CD4-positive, alpha-beta T cell treated with Interleukin-10 for 1 hour (primary cell): Measurements from ENCODE around the gene RGS7.
"Not testable (repeated sequence)": the region's sequence is repeated elsewhere in the genome, so short reads cannot be mapped to it uniquely, and the experiment has no call there.

Experiments
- DNase-seq: peaks from one replicate; pipeline ENCODE4 v3.0.0-alpha.2; 2020

Gene RGS7

GRCh38 chr1:241068359-241068758 lies 288.6 kb downstream of the RGS7 start:
- DNase-seq, result no peak

- no peak for DNase-seq
These were observed 293.7 kb downstream of the RGS7 start for GRCh38 chr1:241063276-241063675.

GRCh38 chr1:241061062-241061461 lies 295.9 kb downstream of the RGS7 start:
- no peak for DNase-seq

GRCh38 chr1:241048622-241049021 lies 308.4 kb downstream of the RGS7 start:
- DNase-seq, result no peak

DNA sequence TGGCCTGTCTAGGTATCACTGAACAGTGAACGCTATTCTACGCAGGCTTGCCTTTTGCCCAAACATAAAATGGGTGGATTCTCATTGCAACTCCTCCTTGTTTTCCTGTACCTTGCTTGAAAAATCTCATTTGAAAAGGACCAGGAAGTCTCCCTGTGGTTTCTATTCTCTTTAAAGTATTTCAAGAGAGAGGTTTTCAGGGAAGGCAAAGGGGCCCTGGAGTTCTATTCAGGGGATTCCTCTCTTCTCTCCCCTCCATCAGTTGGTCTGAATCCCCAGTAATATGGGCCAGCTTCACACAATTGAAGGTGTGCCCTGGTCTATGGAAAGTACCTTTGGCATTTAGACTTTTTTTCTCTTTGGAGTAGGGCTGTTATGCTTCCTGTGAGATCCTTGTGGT lies 311.3 kb downstream of the RGS7 start:
- DNase-seq, result no peak

- no peak for DNase-seq
These were observed 322.6 kb downstream of the RGS7 start for GRCh38 chr1:241034203-241034936.

DNA sequence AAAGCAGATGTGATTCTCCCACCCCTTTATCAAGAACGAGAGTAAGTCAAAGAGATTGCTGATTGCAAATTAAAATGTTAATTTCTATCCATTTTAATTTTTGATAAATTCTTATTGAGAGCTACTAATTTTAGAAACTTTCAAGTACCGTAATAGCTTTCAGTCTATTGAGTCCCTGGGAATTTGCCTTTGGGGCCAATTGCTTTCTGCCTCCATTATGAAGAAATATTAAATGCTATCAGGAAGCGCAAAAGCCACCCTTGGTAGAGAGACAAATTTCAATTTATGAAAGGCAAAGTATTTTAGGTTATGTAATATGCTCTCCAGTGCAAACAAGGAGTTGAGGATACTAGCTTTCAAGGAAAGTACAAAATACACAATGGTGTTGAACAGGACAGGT lies 332.2 kb downstream of the RGS7 start:
- DNase-seq, result no peak

DNA sequence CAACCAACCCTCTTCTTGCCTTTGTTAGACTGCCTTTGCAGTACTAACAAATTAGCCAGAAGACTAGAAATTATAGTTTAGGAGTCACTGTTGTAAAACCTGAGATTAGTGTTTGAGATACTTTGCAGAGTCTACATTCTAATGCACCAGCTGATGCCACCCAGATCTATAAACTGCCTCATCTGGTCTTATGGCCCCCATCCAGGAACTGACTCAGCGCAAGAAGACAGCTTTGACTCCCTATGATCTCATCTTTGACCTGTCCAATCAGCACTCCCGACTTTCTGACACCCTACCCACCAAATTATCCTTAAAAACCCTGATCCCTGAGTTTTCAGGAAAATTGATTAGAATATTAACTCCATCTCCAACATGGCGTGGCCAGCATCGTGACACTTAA lies 334.6 kb downstream of the RGS7 start:
- DNase-seq, result no peak

DNA sequence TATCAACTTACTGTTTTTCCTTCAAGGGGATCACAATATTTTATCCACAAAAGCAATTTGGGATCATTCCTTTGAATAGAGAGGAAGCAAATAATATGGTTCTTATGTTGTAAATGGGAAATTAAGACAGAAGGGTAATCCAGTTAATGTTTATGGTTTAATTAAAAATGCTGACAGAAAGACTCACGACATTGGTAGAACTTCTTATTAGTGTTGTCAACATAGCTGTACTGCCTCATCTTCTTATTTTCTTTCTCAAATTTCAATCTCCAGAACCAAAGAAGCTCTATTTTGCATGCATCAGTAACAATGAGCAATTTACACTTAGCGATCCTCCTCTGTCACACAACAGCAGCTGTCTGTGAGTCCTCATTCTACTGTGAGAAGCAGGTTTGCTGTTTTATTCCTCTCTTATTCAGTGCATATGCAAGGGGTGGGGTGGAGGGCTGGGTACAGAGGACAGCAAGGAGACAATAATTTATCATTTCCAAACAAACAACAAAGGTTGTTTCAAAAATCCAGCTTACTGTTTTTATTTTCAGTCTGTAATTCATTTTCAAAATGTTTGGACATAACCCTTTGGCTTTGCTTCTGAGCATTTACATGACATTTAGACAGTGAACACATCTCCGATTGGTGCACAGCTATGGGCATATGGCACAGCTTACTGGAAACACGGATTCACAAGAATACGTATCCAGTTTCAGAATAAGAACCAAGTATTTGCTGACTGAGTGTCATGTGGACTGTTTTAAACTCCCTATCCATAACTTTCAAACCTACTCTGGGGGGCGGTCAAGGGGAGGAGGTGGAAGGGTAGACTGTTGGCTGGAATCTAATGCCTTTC lies 335.9 kb downstream of the RGS7 start:
- no peak for DNase-seq

GRCh38 chr1:241012708-241013340 lies 344.2 kb downstream of the RGS7 start:
- no peak for DNase-seq

DNA sequence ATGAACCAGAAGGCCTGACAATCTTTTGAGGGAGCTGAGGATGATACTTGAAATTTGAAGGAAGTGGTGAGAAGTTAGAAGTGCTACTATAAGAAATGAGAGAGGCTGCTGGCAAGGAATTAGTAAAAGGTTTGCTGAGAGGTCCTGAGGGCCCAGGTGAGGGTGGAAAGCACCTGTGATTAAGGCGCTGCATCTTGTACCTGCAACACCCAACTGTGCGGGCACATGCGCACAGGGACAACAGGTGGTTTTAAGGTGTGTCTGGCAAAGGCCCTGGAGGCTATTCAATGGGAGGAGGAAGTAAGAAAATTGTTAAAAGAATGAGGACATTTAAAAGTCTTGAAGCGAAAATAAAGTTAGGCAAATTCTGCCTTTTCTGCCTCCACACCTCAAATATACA lies 349.3 kb downstream of the RGS7 start:
- DNase-seq, result no peak

DNA sequence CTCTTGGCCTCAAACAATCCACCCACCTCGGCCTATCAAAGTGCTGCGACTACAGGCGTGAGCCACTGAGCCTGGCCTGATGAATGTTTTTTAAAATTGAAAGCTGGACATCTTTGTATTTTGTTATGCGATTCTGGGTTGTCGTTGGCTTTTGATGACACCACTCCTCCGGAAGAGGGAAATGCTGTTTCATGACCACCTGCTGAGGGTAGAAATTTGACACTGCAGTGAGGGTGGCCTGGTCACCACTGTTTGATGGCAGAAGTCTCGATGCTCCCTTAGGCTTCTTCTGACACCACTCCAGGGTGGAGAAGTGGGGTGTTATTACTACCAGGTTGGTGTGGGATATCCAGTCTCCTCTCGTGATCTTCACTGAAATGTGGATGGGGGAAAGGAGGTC lies 357.2 kb downstream of the RGS7 start:
- DNase-seq, result no peak

GRCh38 chr1:240998441-240999015 lies 358.5 kb downstream of the RGS7 start:
- no peak for DNase-seq

DNA sequence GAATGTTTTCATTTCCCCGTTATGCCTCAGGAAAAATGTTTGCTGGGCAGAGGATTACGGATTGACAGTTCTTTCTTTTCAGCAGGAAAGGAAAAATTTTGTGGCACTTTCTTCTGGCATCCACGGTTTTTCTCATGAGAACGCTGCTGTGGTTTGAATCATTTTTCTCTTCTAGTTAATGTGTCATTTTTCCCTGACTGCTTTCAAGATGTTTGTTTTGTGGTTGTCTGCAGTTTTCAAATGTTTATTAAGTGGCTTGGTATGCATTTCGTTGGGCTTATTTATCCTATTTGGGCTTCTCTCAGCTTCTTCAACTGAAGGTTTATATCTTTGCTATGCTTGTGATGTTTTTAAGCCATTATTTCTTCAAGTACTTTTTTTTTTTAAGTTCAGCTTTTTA lies 359.0 kb downstream of the RGS7 start:
- no peak for DNase-seq

DNA sequence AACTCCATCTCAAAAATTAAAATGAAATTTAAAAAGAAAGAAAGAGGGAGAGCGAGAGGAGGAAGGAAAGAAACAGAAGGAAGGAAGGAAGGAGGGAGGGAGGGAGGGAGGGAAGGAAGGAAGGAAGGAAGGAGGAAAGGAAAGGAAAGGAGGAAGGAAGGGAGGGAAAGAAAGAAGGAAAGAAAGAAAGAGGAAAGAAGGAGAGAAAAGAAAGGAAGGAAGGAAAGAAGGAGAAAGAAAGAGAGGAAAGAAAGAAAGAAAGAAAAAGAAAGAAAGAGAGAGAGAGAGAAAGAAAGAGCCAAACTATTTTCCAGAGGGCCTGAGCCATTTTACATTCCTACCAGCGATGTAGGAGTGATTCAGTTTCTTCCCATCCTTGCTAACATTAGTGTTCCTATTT lies 364.0 kb downstream of the RGS7 start:
- no peak for DNase-seq

- DNase-seq, result no peak
These were observed 365.8 kb downstream of the RGS7 start for GRCh38 chr1:240991230-240991629.

DNA sequence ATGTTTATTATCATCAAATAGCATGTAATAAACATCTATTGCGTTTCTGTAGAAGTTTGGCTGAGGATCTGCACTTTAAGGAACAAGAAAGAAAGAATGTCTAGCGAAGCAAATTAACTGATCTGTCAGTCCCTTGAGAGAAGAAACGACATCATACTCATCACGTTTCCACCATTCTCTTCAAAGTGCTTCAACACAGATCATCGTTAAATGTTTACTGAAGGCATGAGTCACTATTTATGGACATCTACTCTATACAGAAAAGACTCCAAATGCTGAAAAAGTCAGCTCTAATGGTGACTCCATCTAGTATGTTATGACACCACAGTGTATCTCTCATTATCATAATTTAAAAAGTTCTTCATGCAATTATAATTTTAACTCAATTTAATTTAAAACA lies 369.1 kb downstream of the RGS7 start:
- DNase-seq, result no peak

GRCh38 chr1:240985081-240985480 lies 371.9 kb downstream of the RGS7 start:
- no peak for DNase-seq

DNA sequence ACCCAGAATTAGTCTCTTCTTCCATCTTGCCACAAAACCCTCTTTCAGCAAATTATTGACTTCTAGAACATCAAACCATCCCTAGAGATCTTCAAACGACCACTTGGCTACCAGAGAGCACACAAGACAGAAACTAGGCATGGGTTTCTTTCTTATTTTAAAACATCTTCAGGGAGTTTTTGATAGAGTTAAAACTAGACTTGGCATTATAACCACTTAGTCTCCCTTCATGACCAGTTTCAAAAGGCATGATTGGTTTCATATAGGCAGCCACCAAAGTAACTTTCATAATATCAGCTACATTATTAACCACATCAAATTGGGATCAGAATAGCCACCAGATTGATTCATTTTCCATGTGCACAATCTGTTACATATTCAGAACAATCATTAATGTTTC lies 376.7 kb downstream of the RGS7 start:
- DNase-seq, result no peak

DNA sequence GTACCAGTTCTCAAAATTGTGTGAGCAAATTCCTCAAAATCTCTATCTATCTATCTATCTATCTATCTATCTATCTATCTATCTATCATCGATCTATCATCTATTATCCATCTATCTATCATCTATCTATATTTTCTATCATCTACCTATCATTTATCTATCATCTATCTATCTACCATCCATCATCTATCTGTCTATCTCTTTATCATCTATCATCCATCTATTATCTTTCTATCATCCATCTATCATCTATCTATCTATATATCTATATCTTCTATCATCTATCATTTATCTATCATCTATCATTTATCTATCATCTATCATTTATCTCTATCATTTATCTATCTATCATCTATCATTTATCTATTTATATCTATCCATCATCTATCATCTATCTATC lies 380.3 kb downstream of the RGS7 start:
- no peak for DNase-seq

- DNase-seq, result no peak
These were observed 383.1 kb downstream of the RGS7 start for GRCh38 chr1:240973875-240974274.

GRCh38 chr1:240972059-240972458 lies 384.9 kb downstream of the RGS7 start:
- DNase-seq, result not testable (repeated sequence)

GRCh38 chr1:240970253-240970652 lies 386.8 kb downstream of the RGS7 start:
- DNase-seq, result no peak

GRCh38 chr1:240968864-240969263 lies 388.1 kb downstream of the RGS7 start:
- DNase-seq, result no peak
